Uterus (tissue), 4 donors: ENCODE measurements around the gene SARS2. TPM values are rescaled to one million over a fixed set of nuclear protein-coding genes. Genes with fewer than 3 reads are reported as not detected.

Source experiments
- DNase-seq, 2 donors: peaks; one replicate each; pipeline ENCODE4 v3.0.0-alpha.2; 2019 to 2020
- H3K27ac ChIP-seq, 2 donors: fragments of 200-600 bp; sonication (generic); 1 replicate in 1 of 2; 2 replicates in 1 of 2; pipeline ENCODE4 v1.5.1; 2016 to 2018
- H3K27me3 ChIP-seq, 2 donors: fragments of 200-600 bp; sonication (generic); one replicate each; pipeline ENCODE4 v1.5.1; 2018 to 2019; ENCODE audit warnings: control low read depth in 1 of 2
- H3K36me3 ChIP-seq, 2 donors: fragments of 200-600 bp; sonication (generic); one replicate each; pipeline ENCODE4 v1.5.1; 2019; ENCODE audit warnings: control low read depth in 1 of 2
- H3K4me1 ChIP-seq, 2 donors: fragments of 200-600 bp; sonication (generic); one replicate each; pipeline ENCODE4 v1.5.1; 2018 to 2019; ENCODE audit warnings: control low read depth in 1 of 2
- H3K4me3 ChIP-seq, 2 donors: fragments of 200-600 bp; sonication (generic); 1 replicate in 1 of 2; 2 replicates in 1 of 2; pipeline ENCODE4 v1.5.1; 2018 to 2019; ENCODE audit warnings: mild to moderate bottlenecking in 1 of 2
- H3K9me3 ChIP-seq, 2 donors: fragments of 200-600 bp; sonication (generic); one replicate each; pipeline ENCODE4 v1.5.1; 2019; ENCODE audit warnings: control low read depth in 1 of 2
- CTCF ChIP-seq, 4 experiments: fragments of 200-600 bp in 2 of 4; fragments of 450-650 bp in 2 of 4; sonication (generic) in 2 of 4; IDR thresholded peaks; one replicate each; pipeline ENCODE4 v1.5.1; 2016 to 2019; ENCODE audit warnings: antibody characterized with exemption in 4 of 4, mild to moderate bottlenecking in 2 of 4, moderate library complexity in 1 of 4
- POLR2A ChIP-seq, 2 donors: fragments of 450-650 bp; IDR thresholded peaks; one replicate each; pipeline ENCODE4 v1.6.1; 2016; ENCODE audit warnings: antibody characterized with exemption in 2 of 2, mild to moderate bottlenecking in 1 of 2, moderate library complexity in 1 of 2
- intact Hi-C: fragments of 100-400 bp; cut with DNase I; formaldehyde crosslinking; loops from one replicate; pipeline ENCODE4 v1.15.1; 2023; ENCODE audit warnings: low total_unique reads
- total RNA-seq, 4 donors: library from RNA; depleted of rRNA in 3 of 4; stranded (reverse); fragments of >200 nt in 3 of 4; gene quantifications; one replicate each; pipeline versions ENCODE4 v1.1.0 to v1.2.4, GENCODE V29; 2014 to 2023
- donor health status: DM: yes; HTN: yes; CAD: no.

The SARS2 gene
- total RNA-seq, 4 donors from 2014 or later = 1.3 to 18.4 (median 10.6) TPM

- intact Hi-C loops = no loop called here
- Histone ChIP-seq H3K27me3 (no peaks in the 10 kb centered on the region), H3K36me3 (no peaks in the 10 kb centered on the region), H3K4me1 (no peaks in the 10 kb centered on the region), H3K27ac (no peak overlapping the region), H3K9me3 (no peaks in the 10 kb centered on the region), H3K4me3 (no peak overlapping the region)
- TF ChIP-seq CTCF (IDR thresholded peaks at IDR 0.05) (no peak), POLR2A (IDR thresholded peaks at IDR 0.05) (no peak)
- no peak for DNase-seq
Observed at GRCh38 chr19:38880882-38881609, 49.5 kb downstream of the SARS2 start.

- TF ChIP-seq POLR2A (IDR thresholded peaks at IDR 0.05) = no peak
- TF ChIP-seq CTCF (IDR thresholded peaks at IDR 0.05) = no peak
- Histone ChIP-seq H3K9me3 (no peaks in the 10 kb centered on the region), H3K36me3 (no peaks in the 10 kb centered on the region), H3K4me3 (no peak overlapping the region), H3K27me3 (no peaks in the 10 kb centered on the region), H3K4me1 (no peaks in the 10 kb centered on the region), H3K27ac (no peak overlapping the region)
- intact Hi-C loops = no loop called here
- no peak for DNase-seq
Observed at GRCh38 chr19:38880076-38880881, 50.3 kb downstream of the SARS2 start.

- TF ChIP-seq CTCF (IDR thresholded peaks at IDR 0.05) = no peak
- TF ChIP-seq POLR2A (IDR thresholded peaks at IDR 0.05) = no peak
- no peak for DNase-seq
- H3K36me3 ChIP-seq = no peaks in the 10 kb centered on the region
- no peak overlapping the region for H3K27ac ChIP-seq
- intact Hi-C loops = no loop called here
- no peaks in the 10 kb centered on the region for H3K27me3 ChIP-seq
- no peaks in the 10 kb centered on the region for H3K9me3 ChIP-seq
- H3K4me3 ChIP-seq = no peak overlapping the region
- no peaks in the 10 kb centered on the region for H3K4me1 ChIP-seq
Observed at GRCh38 chr19:38879400-38879751, 51.2 kb downstream of the SARS2 start.

GRCh38 chr19:38878575-38879399 is 51.8 kb downstream of the SARS2 start:
- no peak for DNase-seq
- H3K27ac ChIP-seq = peak overlapping the region in 1 of 2 donors; percentile 52
- no peak overlapping the region for H3K4me3 ChIP-seq
- TF ChIP-seq CTCF (IDR thresholded peaks at IDR 0.05) (no peak), POLR2A (IDR thresholded peaks at IDR 0.05) (no peak)
- H3K4me1 ChIP-seq = no peaks in the 10 kb centered on the region
- H3K27me3 ChIP-seq = no peaks in the 10 kb centered on the region
- H3K9me3 ChIP-seq = no peaks in the 10 kb centered on the region
- no peaks in the 10 kb centered on the region for H3K36me3 ChIP-seq
- intact Hi-C loops = no loop called here
